HUES48 (cell line): Measurements from ENCODE around the gene EZH2.
A peak's percentile ranks its signal among the peaks of the same experiment; 100 is the strongest.

Source experiments
- H3K27ac ChIP-seq: one replicate; pipeline ENCODE4 v1.7.0; 2013; ENCODE audit warnings: low read depth, low read length, inconsistent platforms
- H3K27me3 ChIP-seq: 2 replicates; pipeline ENCODE4 v1.6.1; 2013; ENCODE audit warnings: mild to moderate bottlenecking, low read length; ENCODE audit not compliant: control insufficient read depth, insufficient read depth
- H3K36me3 ChIP-seq: 2 replicates; pipeline ENCODE4 v1.6.1; 2013; ENCODE audit warnings: low read length; ENCODE audit not compliant: control insufficient read depth, insufficient read depth
- H3K4me1 ChIP-seq: 2 replicates; pipeline ENCODE4 v1.6.1; 2013; ENCODE audit warnings: mild to moderate bottlenecking, low read length; ENCODE audit not compliant: control insufficient read depth, insufficient read depth
- H3K4me3 ChIP-seq: 2 replicates; pipeline ENCODE4 v1.5.1; 2013; ENCODE audit warnings: mild to moderate bottlenecking, low read depth, low read length
- H3K9ac ChIP-seq: 2 replicates; pipeline ENCODE4 v1.6.1; 2013; ENCODE audit warnings: mild to moderate bottlenecking, low read depth, low read length, moderate library complexity
- H3K9me3 ChIP-seq: 2 replicates; pipeline ENCODE4 v1.6.1; 2013; ENCODE audit warnings: low read length; ENCODE audit not compliant: control insufficient read depth, insufficient read depth

The EZH2 gene

DNA sequence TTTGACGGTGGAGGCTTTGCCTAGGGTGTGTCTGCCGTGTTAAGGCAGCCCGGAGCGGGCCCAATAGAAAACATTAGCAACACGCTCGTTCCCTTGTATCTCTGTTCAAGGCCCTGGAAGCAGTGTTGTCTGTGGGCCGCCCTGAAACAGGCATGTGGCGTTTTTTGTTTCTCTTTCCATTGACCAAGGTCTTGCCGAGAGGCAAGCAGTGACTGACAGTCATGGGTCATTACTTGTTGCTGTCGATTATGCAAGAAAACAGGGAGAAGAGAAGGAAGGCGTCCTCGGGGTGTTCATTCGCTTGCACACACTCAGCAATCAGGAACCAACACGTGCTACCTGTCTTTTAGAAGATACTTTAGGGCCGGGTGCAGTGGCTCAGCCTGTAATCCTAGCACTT is 92.5 kb downstream of the EZH2 start:
- no peaks in the 10 kb centered on the region for H3K4me1 ChIP-seq
- no peaks in the 10 kb centered on the region for H3K27me3 ChIP-seq
- H3K4me3 ChIP-seq = no peak overlapping the region
- no peaks in the 10 kb centered on the region for H3K9me3 ChIP-seq
- H3K9ac ChIP-seq = no peak overlapping the region
- peaks cover 89% of the 10 kb centered on the region for H3K36me3 ChIP-seq
- no peak overlapping the region for H3K27ac ChIP-seq

DNA sequence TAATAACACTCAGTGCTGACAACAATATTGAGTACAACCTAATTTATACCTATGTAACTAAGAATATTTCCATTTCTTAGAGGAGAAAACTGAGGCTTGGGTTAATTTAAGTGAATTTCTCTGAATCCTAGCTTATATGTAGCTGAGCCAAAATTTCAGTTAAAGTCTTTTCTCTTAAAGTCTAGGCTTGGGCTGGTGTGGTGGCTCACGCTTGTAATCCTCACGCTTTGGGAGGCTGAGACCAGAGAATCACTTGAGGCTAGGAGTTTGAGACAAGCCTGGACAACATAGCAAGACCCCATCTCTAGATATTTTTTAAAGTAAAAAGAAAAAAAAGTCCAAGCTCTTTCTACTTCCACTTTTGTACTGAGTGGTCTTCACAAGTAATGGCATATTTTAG is 93.2 kb downstream of the EZH2 start:
- H3K36me3 ChIP-seq = peaks cover 89% of the 10 kb centered on the region

DNA sequence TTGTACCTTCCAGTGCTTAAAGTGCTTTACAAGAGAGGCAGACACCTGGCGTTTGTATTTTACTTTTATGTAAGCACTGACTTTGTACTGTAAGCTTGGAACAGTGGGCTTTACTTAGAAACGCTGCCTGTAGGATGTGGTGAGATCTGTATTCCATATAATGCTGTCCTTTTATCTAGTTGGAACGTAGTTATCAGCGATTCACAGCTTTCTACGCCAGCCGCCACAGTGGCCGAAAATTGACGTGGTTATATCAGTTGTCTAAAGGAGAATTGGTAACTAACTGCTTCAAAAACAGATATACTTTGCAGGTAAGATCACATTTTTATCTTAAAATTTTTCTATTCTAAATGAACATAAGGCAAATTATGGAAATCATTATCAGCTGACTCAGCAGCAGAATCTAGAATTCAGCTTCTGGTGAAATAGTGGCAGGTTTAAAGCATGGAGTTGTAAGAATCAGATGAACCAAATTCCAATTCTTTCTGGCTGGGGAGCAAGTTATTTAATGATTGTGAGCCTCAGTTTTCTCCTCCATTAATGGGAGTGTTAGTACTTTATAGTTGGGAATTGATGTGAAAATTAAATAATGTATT is 93.9 kb downstream of the EZH2 start:
- Histone ChIP-seq H3K9me3 (no peaks in the 10 kb centered on the region), H3K4me3 (no peak overlapping the region), H3K9ac (no peak overlapping the region), H3K27me3 (no peaks in the 10 kb centered on the region), H3K36me3 (peaks cover 91% of the 10 kb centered on the region), H3K4me1 (no peaks in the 10 kb centered on the region), H3K27ac (no peak overlapping the region)

More for the DNA sequence above, 93.2 kb downstream of the EZH2 start:
- H3K4me1 ChIP-seq = no peaks in the 10 kb centered on the region
- no peak overlapping the region for H3K4me3 ChIP-seq
- H3K9me3 ChIP-seq = no peaks in the 10 kb centered on the region
- H3K9ac ChIP-seq = no peak overlapping the region
- no peak overlapping the region for H3K27ac ChIP-seq
- H3K27me3 ChIP-seq = no peaks in the 10 kb centered on the region

DNA sequence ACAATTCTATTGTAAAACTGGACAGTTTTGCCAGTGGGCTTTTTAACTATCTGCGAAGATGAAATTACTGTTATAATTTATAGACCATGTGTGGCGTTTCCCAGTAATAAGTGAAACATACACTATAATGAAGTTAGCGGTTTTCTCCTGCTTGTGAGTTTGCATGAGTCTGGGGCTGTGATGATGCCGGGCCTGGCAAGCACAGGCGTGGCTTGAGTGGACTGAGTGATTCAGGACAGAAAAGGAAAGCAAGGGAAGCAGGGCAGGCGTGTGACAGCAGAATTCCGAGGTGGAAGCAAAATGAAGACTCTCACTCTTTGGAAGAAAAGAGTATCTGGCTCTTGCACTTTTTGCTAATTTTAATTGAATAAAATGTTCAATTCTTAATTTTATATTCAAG is 94.9 kb downstream of the EZH2 start:
- H3K27ac ChIP-seq = no peak overlapping the region
- H3K4me3 ChIP-seq = no peak overlapping the region
- no peaks in the 10 kb centered on the region for H3K4me1 ChIP-seq
- no peak overlapping the region for H3K9ac ChIP-seq
- no peaks in the 10 kb centered on the region for H3K9me3 ChIP-seq
- H3K36me3 ChIP-seq = peaks cover 93% of the 10 kb centered on the region
- no peaks in the 10 kb centered on the region for H3K27me3 ChIP-seq

DNA sequence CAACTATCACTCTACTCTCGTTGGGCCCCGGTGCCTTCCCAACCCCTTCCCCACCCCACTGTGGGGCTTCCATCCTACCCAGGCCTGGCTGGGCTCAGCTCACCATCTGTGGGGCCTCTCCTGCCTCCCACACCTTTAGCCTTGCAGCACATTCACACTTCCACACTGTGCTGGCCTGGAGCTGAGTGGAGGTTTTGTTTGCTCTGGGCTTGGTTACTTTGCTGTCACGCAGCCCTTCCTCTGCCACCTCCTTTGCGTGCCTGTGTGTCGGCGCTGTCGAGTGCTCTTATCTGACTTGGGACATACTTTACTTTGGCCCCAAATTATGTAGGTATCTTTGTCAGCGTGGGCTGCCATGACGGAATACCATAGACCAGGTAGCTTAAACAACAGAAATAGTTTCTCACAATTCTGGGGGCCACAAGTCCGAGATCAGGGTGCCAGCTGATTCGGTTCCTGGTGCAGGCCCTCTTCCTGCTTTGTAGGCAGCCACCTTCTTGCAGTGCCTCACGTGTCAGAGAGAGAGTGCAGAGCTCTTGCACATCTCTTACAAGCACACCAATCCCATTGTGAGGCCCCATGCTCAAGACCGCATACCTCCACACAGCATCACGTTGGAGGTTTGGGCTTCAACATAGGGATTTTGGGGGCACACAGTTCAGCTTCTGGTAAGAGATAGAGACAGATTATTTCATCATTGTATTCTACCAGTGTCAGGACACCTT is 96.4 kb downstream of the EZH2 start:
- Histone ChIP-seq H3K4me1 (no peaks in the 10 kb centered on the region), H3K4me3 (no peak overlapping the region), H3K9me3 (no peaks in the 10 kb centered on the region), H3K27ac (no peak overlapping the region), H3K27me3 (no peaks in the 10 kb centered on the region), H3K9ac (no peak overlapping the region), H3K36me3 (peaks cover 91% of the 10 kb centered on the region)

DNA sequence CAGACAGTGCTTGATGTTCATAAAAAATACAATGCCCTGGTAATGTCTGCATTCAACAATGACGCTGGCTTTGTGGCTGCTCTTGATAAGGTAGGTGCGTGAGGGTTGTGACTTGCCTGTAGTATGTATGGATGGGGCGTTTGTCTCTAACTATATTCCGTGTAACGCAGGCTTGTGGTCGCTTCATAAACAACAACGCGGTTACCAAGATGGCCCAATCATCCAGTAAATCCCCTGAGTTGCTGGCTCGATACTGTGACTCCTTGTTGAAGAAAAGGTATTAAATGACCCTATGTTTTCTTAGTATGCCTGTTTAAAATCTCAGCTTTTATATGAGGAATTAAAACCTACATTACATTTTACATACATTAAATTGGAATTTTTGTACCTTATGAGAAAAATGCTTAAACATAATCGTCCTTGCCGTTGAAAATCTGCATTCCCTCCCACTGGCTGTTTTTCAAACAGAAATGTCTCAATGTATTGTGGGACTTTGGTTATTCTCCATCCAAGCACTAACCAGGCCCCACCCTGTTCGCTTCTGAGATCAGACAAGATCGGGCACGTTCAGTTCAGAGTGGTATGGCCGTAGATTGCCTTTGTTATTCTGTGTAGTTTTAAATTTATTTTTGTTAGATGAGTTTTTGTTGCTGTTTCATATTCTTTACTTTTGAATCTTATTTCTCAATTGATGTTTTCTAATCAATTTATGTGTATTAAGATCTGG is 100.1 kb downstream of the EZH2 start:
- Histone ChIP-seq H3K9me3 (no peaks in the 10 kb centered on the region), H3K27me3 (no peaks in the 10 kb centered on the region), H3K4me3 (no peak overlapping the region), H3K27ac (no peak overlapping the region), H3K9ac (no peak overlapping the region), H3K4me1 (no peaks in the 10 kb centered on the region), H3K36me3 (peaks cover 74% of the 10 kb centered on the region)

DNA sequence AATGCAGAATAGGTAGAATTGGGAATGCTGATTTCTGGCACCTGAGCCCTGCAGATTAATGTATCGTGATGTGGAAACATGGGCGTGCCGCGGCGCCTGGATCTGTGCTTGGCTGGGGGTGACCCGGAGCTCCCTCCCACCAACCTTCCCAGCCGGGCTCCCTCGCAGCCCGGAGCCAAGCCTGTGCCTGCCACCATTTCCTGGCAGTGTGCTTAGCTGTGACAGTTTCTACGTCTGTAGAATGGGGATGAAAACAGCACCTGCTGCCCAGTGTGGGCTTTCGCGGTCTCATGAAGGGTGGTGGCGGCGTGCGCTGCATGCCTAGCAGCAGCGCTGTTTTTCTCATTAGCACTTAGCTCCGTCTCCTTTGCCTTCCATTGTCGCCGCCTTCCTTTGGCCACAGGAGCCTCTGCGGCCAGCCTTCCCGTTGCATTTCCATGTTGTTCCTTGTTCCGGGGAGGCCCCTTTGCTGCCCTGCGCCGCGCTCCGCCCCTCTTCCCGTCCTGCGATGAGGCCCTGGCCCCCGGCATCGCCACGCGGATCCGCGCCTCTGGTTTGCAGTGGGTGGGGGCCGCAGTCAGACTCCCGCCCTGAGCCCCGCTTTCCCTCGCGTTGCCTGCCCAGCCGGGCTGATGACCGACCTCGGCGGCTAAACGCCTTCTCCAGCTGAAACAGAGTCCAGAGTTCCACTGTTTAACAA is 101.2 kb downstream of the EZH2 start:
- no peak overlapping the region for H3K4me3 ChIP-seq
- H3K36me3 ChIP-seq = peaks cover 74% of the 10 kb centered on the region
- no peaks in the 10 kb centered on the region for H3K27me3 ChIP-seq
- H3K9me3 ChIP-seq = no peaks in the 10 kb centered on the region
- H3K9ac ChIP-seq = no peak overlapping the region
- H3K4me1 ChIP-seq = no peaks in the 10 kb centered on the region
- H3K27ac ChIP-seq = no peak overlapping the region

DNA sequence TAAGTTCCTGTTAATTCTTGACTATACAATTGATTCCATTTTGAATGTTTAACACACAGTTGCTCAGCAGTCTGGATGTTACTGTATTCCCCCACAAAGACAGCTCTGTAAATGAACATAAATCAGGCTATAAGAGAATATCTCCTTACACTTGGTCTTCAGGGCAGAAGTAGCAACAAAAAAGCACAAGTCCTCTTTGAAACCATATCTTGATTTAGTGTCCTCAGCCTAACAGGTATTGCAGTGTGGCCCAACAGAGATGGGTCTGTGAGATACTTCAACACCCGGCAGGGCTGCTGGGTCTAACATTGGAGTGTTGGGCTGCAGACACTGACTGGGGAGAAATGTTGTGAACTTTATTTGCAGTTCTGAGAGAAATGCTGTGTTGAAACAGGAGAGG is 109.6 kb downstream of the EZH2 start:
- H3K9me3 ChIP-seq = no peaks in the 10 kb centered on the region
- H3K4me3 ChIP-seq = no peak overlapping the region
- H3K9ac ChIP-seq = no peak overlapping the region
- no peak overlapping the region for H3K27ac ChIP-seq
- H3K4me1 ChIP-seq = peaks cover 13% of the 10 kb centered on the region
- no peaks in the 10 kb centered on the region for H3K27me3 ChIP-seq
- peaks cover 78% of the 10 kb centered on the region for H3K36me3 ChIP-seq

DNA sequence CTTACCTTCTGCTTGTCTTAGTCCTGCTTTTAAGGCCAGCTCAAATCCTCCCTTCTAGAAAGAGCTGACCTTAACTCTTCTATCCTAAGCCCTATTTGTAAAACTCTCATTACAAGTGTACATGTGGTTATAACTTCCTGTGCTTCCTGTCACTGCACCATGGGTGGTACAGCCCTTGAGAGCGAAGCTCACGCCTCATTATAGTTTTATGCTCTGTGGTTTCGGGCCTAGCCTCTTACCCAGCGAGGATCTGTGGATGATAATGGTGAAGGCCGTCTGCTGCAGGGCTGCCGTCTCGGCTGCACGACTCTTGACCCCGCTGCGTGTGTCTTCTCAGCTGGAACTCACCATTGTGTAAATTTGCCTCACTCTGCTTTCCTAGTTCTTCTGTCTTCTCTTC is 110.8 kb downstream of the EZH2 start:
- H3K36me3 ChIP-seq = peaks cover 79% of the 10 kb centered on the region

DNA sequence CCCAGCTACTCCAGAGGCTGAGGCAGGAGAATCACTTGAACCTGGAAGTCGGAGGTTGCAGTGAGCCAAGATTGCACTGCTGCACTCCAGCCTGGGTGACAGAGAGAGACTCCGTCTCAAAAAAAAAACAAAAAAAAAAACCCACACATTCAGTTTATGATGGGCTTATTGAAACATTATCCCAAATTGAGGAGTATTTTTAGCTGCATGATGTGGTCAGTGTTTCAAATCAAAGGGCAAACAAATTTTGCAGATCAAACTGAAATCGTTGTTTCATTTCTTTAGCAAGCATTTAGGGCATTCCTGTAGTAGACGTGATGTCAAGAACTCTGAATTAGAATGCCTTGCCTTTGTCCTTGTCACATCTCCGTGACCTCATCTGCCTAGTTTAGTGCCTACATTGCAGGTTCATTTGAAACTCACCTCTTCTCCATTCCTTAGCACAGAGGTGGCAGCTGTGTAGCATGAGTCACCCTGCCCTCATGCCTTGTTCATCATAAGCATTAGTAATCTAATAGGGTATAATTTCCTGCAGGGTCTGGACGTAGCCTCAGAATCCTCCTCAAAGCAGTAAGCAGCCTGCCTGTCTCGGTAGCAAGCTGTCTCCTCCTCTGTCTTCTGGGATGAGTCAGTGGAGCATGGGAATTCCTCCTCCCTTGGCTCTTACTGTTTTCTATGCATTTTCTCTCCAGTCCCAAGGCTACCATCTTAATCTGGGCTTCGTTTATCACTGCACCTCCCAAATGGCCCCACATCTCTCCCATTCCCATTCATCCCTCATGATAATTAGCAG is 111.6 kb downstream of the EZH2 start:
- Histone ChIP-seq H3K9me3 (no peaks in the 10 kb centered on the region), H3K27me3 (no peaks in the 10 kb centered on the region), H3K4me3 (no peak overlapping the region), H3K27ac (peak overlapping the region; percentile 50), H3K36me3 (peaks cover 83% of the 10 kb centered on the region), H3K9ac (no peak overlapping the region), H3K4me1 (peaks cover 13% of the 10 kb centered on the region)

More for the DNA sequence above, 110.8 kb downstream of the EZH2 start:
- Histone ChIP-seq H3K9ac (no peak overlapping the region), H3K4me1 (peaks cover 13% of the 10 kb centered on the region), H3K9me3 (no peaks in the 10 kb centered on the region), H3K27ac (peak overlapping the region; percentile 50), H3K4me3 (no peak overlapping the region), H3K27me3 (no peaks in the 10 kb centered on the region)
